IMR-90 (cell line): Measurements from ENCODE around the gene DAPK1. TPM values are rescaled to one million over a fixed set of nuclear protein-coding genes. Genes with fewer than 3 reads are reported as not detected.

ENCODE experiments used
- ATAC-seq: fragments of 200-7000 bp; cut with Tn5 transposase; 2 replicates; pipeline ENCODE4 v1.9.1; 2020; ENCODE audit warnings: low read depth, mild to moderate bottlenecking, moderate library complexity
- BruUV-seq: library from RNA; stranded (reverse); fragments of 400-500 nt; replicated peaks from 2 replicates; lab custom pipeline; 2021; lab: Mats Ljungman, UMichigan
- CTCF ChIA-PET: fragments of 300-600 bp; formaldehyde crosslinking; extraction: SDS; loops from one replicate; lab custom pipeline; 2021; ENCODE audit warnings: antibody characterized with exemption; lab: Yijun Ruan, JAX
- POLR2A ChIA-PET: fragments of 300-600 bp; sonication (Branson Sonifier 250); formaldehyde crosslinking; loops from one replicate; lab custom pipeline; 2022; ENCODE audit warnings: antibody characterized with exemption; ENCODE audit not compliant: unreplicated experiment; lab: Charles Lee
- DNase-seq: peaks from one replicate; pipeline ENCODE4 v3.0.0; 2013
- H2AFZ ChIP-seq: replicated peaks from 2 replicates; pipeline ENCODE3; 2013; ENCODE audit warnings: low read length, mild to moderate bottlenecking; ENCODE audit not compliant: poor library complexity
- H2AK5ac ChIP-seq: 2 replicates; pipeline ENCODE4 v1.6.1; 2013; ENCODE audit warnings: low read depth, low read length, inconsistent platforms
- H2AK9ac ChIP-seq: replicated peaks from 2 replicates; pipeline ENCODE3; 2013; ENCODE audit warnings: mild to moderate bottlenecking, low read depth, low read length, moderate library complexity; ENCODE audit not compliant: poor library complexity
- H2BK120ac ChIP-seq: 2 replicates; pipeline ENCODE4 v1.6.1; 2013; ENCODE audit warnings: low read depth, low read length, inconsistent platforms
- H2BK15ac ChIP-seq: 3 replicates; pipeline ENCODE4 v1.6.1; 2013; ENCODE audit warnings: low read depth, low read length, inconsistent platforms
- H2BK20ac ChIP-seq: 2 replicates; pipeline ENCODE4 v1.6.1; 2013; ENCODE audit warnings: low read depth, mild to moderate bottlenecking, inconsistent platforms, low read length, moderate library complexity
- H2BK5ac ChIP-seq: 2 replicates; pipeline ENCODE4 v1.6.1; 2013; ENCODE audit warnings: mild to moderate bottlenecking, low read depth, low read length, inconsistent platforms; ENCODE audit not compliant: poor library complexity, severe bottlenecking
- H3K14ac ChIP-seq: replicated peaks from 2 replicates; pipeline ENCODE4 v1.6.1; 2013; ENCODE audit warnings: low read depth, low read length, inconsistent platforms
- H3K18ac ChIP-seq: 2 replicates; pipeline ENCODE4 v1.6.1; 2013; ENCODE audit warnings: low read depth, low read length, control low read depth
- H3K23ac ChIP-seq: 2 replicates; pipeline ENCODE4 v1.6.1; 2013; ENCODE audit warnings: low read depth, low read length, inconsistent platforms
- H3K27ac ChIP-seq: 2 replicates; pipeline ENCODE4 v1.5.1; 2013; ENCODE audit warnings: mild to moderate bottlenecking, control low read depth, low read length; ENCODE audit not compliant: insufficient read depth
- H3K27me3 ChIP-seq: 2 replicates; pipeline ENCODE4 v1.6.1; 2013; ENCODE audit warnings: low read length; ENCODE audit not compliant: control insufficient read depth, insufficient read depth
- H3K36me3 ChIP-seq: 2 replicates; pipeline ENCODE4 v1.6.1; 2013; ENCODE audit warnings: low read length, mixed read lengths; ENCODE audit not compliant: control insufficient read depth, insufficient read depth
- H3K4ac ChIP-seq: 2 replicates; pipeline ENCODE4 v1.6.1; 2013; ENCODE audit warnings: low read depth, low read length, inconsistent platforms
- H3K4me1 ChIP-seq: 2 replicates; pipeline ENCODE4 v1.6.1; 2013; ENCODE audit warnings: low read length, mixed read lengths; ENCODE audit not compliant: control insufficient read depth, insufficient read depth
- H3K4me2 ChIP-seq: 2 replicates; pipeline ENCODE4 v1.6.1; 2013; ENCODE audit warnings: low read depth, mild to moderate bottlenecking, control low read depth, low read length, moderate library complexity
- H3K4me3 ChIP-seq: 2 replicates; pipeline ENCODE4 v1.5.1; 2013; ENCODE audit warnings: low read depth, mild to moderate bottlenecking, control low read depth, low read length, moderate library complexity; ENCODE audit not compliant: insufficient read depth
- H3K56ac ChIP-seq: 2 replicates; pipeline ENCODE4 v1.6.1; 2013; ENCODE audit warnings: low read length, inconsistent platforms; ENCODE audit not compliant: insufficient read depth; ENCODE audit errors: extremely low read depth
- H3K79me1 ChIP-seq, 2 experiments: 2 replicates each; pipeline ENCODE4 v1.6.1; 2013; ENCODE audit warnings: low read length in 2 of 2, inconsistent platforms in 1 of 2, low read depth in 1 of 2
- H3K9ac ChIP-seq: 2 replicates; pipeline ENCODE4 v1.6.1; 2013; ENCODE audit warnings: low read depth, low read length, control low read depth
- H3K9me1 ChIP-seq: 2 replicates; pipeline ENCODE4 v1.6.1; 2013; ENCODE audit warnings: low read length, inconsistent platforms; ENCODE audit not compliant: insufficient read depth
- H3K9me3 ChIP-seq: 2 replicates; pipeline ENCODE4 v1.6.1; 2013; ENCODE audit warnings: low read length; ENCODE audit not compliant: control insufficient read depth, insufficient read depth
- H4K20me1 ChIP-seq: 2 replicates; pipeline ENCODE4 v1.6.1; 2013; ENCODE audit warnings: low read length, inconsistent platforms; ENCODE audit not compliant: insufficient read depth
- H4K5ac ChIP-seq: 2 replicates; pipeline ENCODE4 v1.6.1; 2013; ENCODE audit warnings: mild to moderate bottlenecking, low read depth, low read length, control low read depth
- H4K8ac ChIP-seq, 2 experiments: 2 replicates each; pipeline ENCODE4 v1.6.1; 2013; ENCODE audit warnings: low read depth in 2 of 2, low read length in 2 of 2, control low read depth in 1 of 2, inconsistent platforms in 1 of 2
- H4K91ac ChIP-seq: 2 replicates; pipeline ENCODE4 v1.6.1; 2013; ENCODE audit warnings: low read depth, low read length, inconsistent platforms; ENCODE audit not compliant: insufficient read depth
- CHD1 ChIP-seq: IDR thresholded peaks from 2 replicates; pipeline ENCODE4 v1.6.1; 2012; ENCODE audit warnings: low read depth, low read length, improper control_type of control experiment
- CTCF ChIP-seq: conservative IDR thresholded peaks from 2 replicates; pipeline ENCODE4 v1.5.1; 2012; ENCODE audit warnings: mild to moderate bottlenecking, low read depth, low read length, improper control_type of control experiment
- ELK1 ChIP-seq: fragments of 150-350 bp; IDR thresholded peaks from 2 replicates; pipeline ENCODE4 v1.6.1; 2016; ENCODE audit warnings: low read depth, mild to moderate bottlenecking, low read length, moderate library complexity, borderline replicate concordance
- MAFK ChIP-seq: IDR thresholded peaks from 2 replicates; pipeline ENCODE4 v1.6.1; 2012; ENCODE audit warnings: low read depth, low read length, improper control_type of control experiment
- MXI1 ChIP-seq: IDR thresholded peaks from 2 replicates; pipeline ENCODE4 v1.6.1; 2012; ENCODE audit warnings: low read depth, mild to moderate bottlenecking, low read length, moderate library complexity, borderline replicate concordance
- POLR2A ChIP-seq: IDR thresholded peaks from 2 replicates; pipeline ENCODE4 v1.6.1; 2012; ENCODE audit warnings: mild to moderate bottlenecking, low read depth, low read length
- RAD21 ChIP-seq: IDR thresholded peaks from 2 replicates; pipeline ENCODE4 v1.6.1; 2012; ENCODE audit warnings: low read length, improper control_type of control experiment
- RCOR1 ChIP-seq: IDR thresholded peaks from 2 replicates; pipeline ENCODE4 v1.6.1; 2012; ENCODE audit warnings: mild to moderate bottlenecking, low read length, improper control_type of control experiment; ENCODE audit not compliant: insufficient replicate concordance
- WGBS, 2 experiments: methylation state at CpG; one replicate each; pipeline versions ENCODE4 v1.1.5 to v1.1.7; 2013; ENCODE audit warnings: missing lambda C conversion rate in 2 of 2; ENCODE audit not compliant: insufficient read length in 1 of 2; ENCODE audit errors: extremely low coverage in 2 of 2; 5-methylcytosine and 5-hydroxymethylcytosine counted together
- dilution Hi-C: fragments of 300-500 bp; cut with HindIII; formaldehyde crosslinking; loops from one replicate; pipeline ENCODE4 v1.14.3; 2018; ENCODE audit warnings: low sequenced_read_pairs; ENCODE audit not compliant: unreplicated experiment
- in situ Hi-C: fragments of 300-500 bp; cut with MboI; formaldehyde crosslinking; loops from 3 replicates; pipeline ENCODE4 v1.14.3; 2019; ENCODE audit warnings: low sequenced_read_pairs, inconsistent platforms, mixed read lengths
- intact Hi-C: fragments of 100-400 bp; cut with micrococcal nuclease; formaldehyde crosslinking; loops from 2 replicates; pipeline ENCODE4 v1.10.0; 2022
- polyA plus RNA-seq, 3 experiments: library from polyadenylated mRNA; depleted of rRNA; stranded (reverse); fragments of >200 nt; gene quantifications; 2 replicates each; pipeline ENCODE4 v1.2.3, GENCODE V29; 2012; ENCODE audit warnings: low replicate concordance in 1 of 3
- total RNA-seq: library from RNA; depleted of rRNA; stranded (reverse); fragments of >200 nt; gene quantifications from 2 replicates; pipeline ENCODE4 v1.2.3, GENCODE V29; 2012

The DAPK1 gene
- total and polyA plus RNA-seq, 2 of the 4 experiments (the other 2 are of a cell fraction) = under 0.01 to 0.03 TPM

GRCh38 chr9:87549791-87550190 is 52.1 kb downstream of the DAPK1 start:
- H3K56ac ChIP-seq = no peak overlapping the region
- H2BK5ac ChIP-seq = no peak overlapping the region
- no peak overlapping the region for H3K9ac ChIP-seq
- no peak overlapping the region for H2BK15ac ChIP-seq
- no peak for DNase-seq
- no peak overlapping the region for H3K4me3 ChIP-seq
- H3K4me2 ChIP-seq = no peak overlapping the region
- ChIA-PET POLR2A (no interaction called here), CTCF (interaction anchor here (1.2 kb wide), 1 partner anchor 17 kb away, joined by 3 read pairs; no protein-coding TSS in a partner anchor)
- H2AK9ac ChIP-seq = no peak overlapping the region
- H2AFZ ChIP-seq = no peak overlapping the region
- no peaks in the 10 kb centered on the region for H3K4me1 ChIP-seq
- H3K9me1 ChIP-seq = no peaks in the 10 kb centered on the region
- no peak overlapping the region for H4K5ac ChIP-seq
- no peak overlapping the region for H3K23ac ChIP-seq
- no peak overlapping the region for H2BK120ac ChIP-seq
- H3K14ac ChIP-seq = no peak overlapping the region
- H3K9me3 ChIP-seq = no peaks in the 10 kb centered on the region
- TF ChIP-seq POLR2A (no peak), CHD1 (no peak), RAD21 (no peak), ELK1 (no peak), MXI1 (no peak), MAFK (no peak), CTCF (no peak), RCOR1 (no peak)
- no peak overlapping the region for H4K91ac ChIP-seq
- no peak overlapping the region for H3K4ac ChIP-seq
- in situ Hi-C loops (no loop called here), dilution Hi-C loops (no loop called here), intact Hi-C loops (no loop called here)
- H3K27ac ChIP-seq = no peak overlapping the region
- WGBS, 2 experiments = no CpG with 5 or more reads among the region's 7 CpGs
- BruUV-seq = no TSS peak
- no peak overlapping the region for H3K18ac ChIP-seq
- H4K8ac ChIP-seq = no peak overlapping the region
- no peaks in the 10 kb centered on the region for H3K36me3 ChIP-seq
- ATAC-seq = no peak
- H4K20me1 ChIP-seq = no peaks in the 10 kb centered on the region
- peaks cover 1% of the 10 kb centered on the region; the same call in 1 of the 2 replicates for H3K27me3 ChIP-seq
- no peak overlapping the region for H2AK5ac ChIP-seq
- no peak overlapping the region for H2BK20ac ChIP-seq
- H3K79me1 ChIP-seq = no peaks in the 10 kb centered on the region
